HCT116 (cell line): ENCODE measurements around the gene CAGE1. TPM values are rescaled to one million over a fixed set of nuclear protein-coding genes. Genes with fewer than 3 reads are reported as not detected.

Experiments
- ATAC-seq: fragments of 200-7000 bp; cut with Tn5 transposase; 2 replicates; pipeline ENCODE4 v1.9.1; 2020; ENCODE audit warnings: mild to moderate bottlenecking, moderate library complexity
- BruUV-seq: library from RNA; stranded (reverse); fragments of 400-500 nt; replicated peaks from 2 replicates; lab custom pipeline; 2021; lab: Mats Ljungman, UMichigan
- CTCF ChIA-PET: fragments of 300-600 bp; sonication (Branson Sonifier 250); formaldehyde crosslinking; loops from one replicate; lab custom pipeline; 2021; ENCODE audit warnings: antibody characterized with exemption; lab: Charles Lee
- POLR2A ChIA-PET: fragments of 300-600, 350-600 bp; sonication (Branson Sonifier 250); formaldehyde crosslinking; loops from one replicate; lab custom pipeline; 2021; ENCODE audit warnings: antibody characterized with exemption; lab: Charles Lee
- RAD21 ChIA-PET, 2 experiments: fragments of 300-600 bp; sonication (Branson Sonifier 250); formaldehyde crosslinking; loops; one replicate each; lab custom pipeline; 2023; ENCODE audit warnings: low total read pairs in 2 of 2; ENCODE audit not compliant: uncharacterized antibody in 2 of 2, unreplicated experiment in 2 of 2, low non-redundant PET in 1 of 2; lab: Charles Lee
- DNase-seq: peaks from one replicate; pipeline ENCODE4 v3.0.0-alpha.2; 2010; ENCODE audit warnings: low read depth, low spot score
- H2AFZ ChIP-seq: fragments of 200-600 bp; shearing (Covaris generic), sonication (generic); 2 replicates; pipeline ENCODE4 v1.6.1; 2017; ENCODE audit warnings: low read depth, mixed run types, mixed read lengths, antibody characterized with exemption, low read length; ENCODE audit not compliant: poor library complexity, severe bottlenecking
- H3K27ac ChIP-seq: 2 replicates; pipeline ENCODE4 v1.5.1; 2012; ENCODE audit warnings: low read depth, low read length
- H3K27me3 ChIP-seq: fragments of 200-600 bp; sonication (generic); 2 replicates; pipeline ENCODE4 v1.6.1; 2016; ENCODE audit warnings: mixed run types, low read length, mixed read lengths; ENCODE audit not compliant: insufficient read depth
- H3K36me3 ChIP-seq, 2 experiments: fragments of 200-500 bp in 1 of 2; fragments of 200-600 bp in 1 of 2; sonication (Bioruptor generic) in 1 of 2; sonication (generic) in 1 of 2; 2 replicates each; pipeline versions ENCODE4 v1.5.1 to v1.6.1; 2014 to 2016; ENCODE audit warnings: low read length in 2 of 2, inconsistent platforms in 1 of 2, mixed read lengths in 1 of 2, mixed run types in 1 of 2; ENCODE audit not compliant: insufficient read depth in 2 of 2, control insufficient read depth in 1 of 2
- H3K4me1 ChIP-seq, 2 experiments: fragments of 200-600 bp in 1 of 2; sonication (generic) in 1 of 2; 2 replicates each; pipeline versions ENCODE4 v1.5.1 to v1.6.1; 2012 to 2017; ENCODE audit warnings: low read length in 2 of 2, inconsistent platforms in 1 of 2, mild to moderate bottlenecking in 1 of 2, mixed read lengths in 1 of 2, mixed run types in 1 of 2, moderate library complexity in 1 of 2; ENCODE audit not compliant: insufficient read depth in 2 of 2, control insufficient read depth in 1 of 2
- H3K4me2 ChIP-seq: fragments of 200-600 bp; sonication (generic); 2 replicates; pipeline ENCODE4 v1.6.1; 2017; ENCODE audit warnings: mixed run types, low read length, mixed read lengths
- H3K4me3 ChIP-seq, 2 experiments: fragments of 200-600 bp in 1 of 2; sonication (generic) in 1 of 2; replicated peaks in 1 of 2; 2 replicates each; pipeline ENCODE4 v1.5.1; 2011 to 2016; ENCODE audit warnings: low read length in 2 of 2, control low read depth in 1 of 2, low read depth in 1 of 2, mild to moderate bottlenecking in 1 of 2, mixed read lengths in 1 of 2, mixed run types in 1 of 2
- H3K79me2 ChIP-seq: fragments of 200-600 bp; sonication (generic); 2 replicates; pipeline ENCODE4 v1.6.1; 2017; ENCODE audit warnings: mild to moderate bottlenecking, mixed run types, low read length, moderate library complexity, mixed read lengths; ENCODE audit not compliant: insufficient read depth
- H3K9ac ChIP-seq: fragments of 200-600 bp; sonication (generic); 2 replicates; pipeline ENCODE4 v1.6.1; 2016; ENCODE audit warnings: low read length, mixed read lengths
- H3K9me2 ChIP-seq: fragments of 200-600 bp; sonication (generic), shearing (Covaris generic); 2 replicates; pipeline ENCODE4 v1.6.1; 2017; ENCODE audit warnings: mixed run types, mild to moderate bottlenecking, moderate library complexity; ENCODE audit not compliant: insufficient read depth
- H3K9me3 ChIP-seq, 2 experiments: fragments of 200-500 bp in 1 of 2; fragments of 200-600 bp in 1 of 2; sonication (Bioruptor generic) in 1 of 2; sonication (generic) in 1 of 2; 2 replicates each; pipeline ENCODE4 v1.6.1; 2014 to 2017; ENCODE audit warnings: low read length in 2 of 2, mixed read lengths in 2 of 2, inconsistent platforms in 1 of 2, low read depth in 1 of 2, mild to moderate bottlenecking in 1 of 2, mixed run types in 1 of 2, moderate library complexity in 1 of 2; ENCODE audit not compliant: control insufficient read depth in 1 of 2, insufficient read depth in 1 of 2
- H4K20me1 ChIP-seq: fragments of 200-600 bp; sonication (generic), shearing (Covaris generic); 2 replicates; pipeline ENCODE4 v1.6.1; 2017; ENCODE audit warnings: mixed run types, mild to moderate bottlenecking, moderate library complexity; ENCODE audit not compliant: insufficient read depth
- CBX3 ChIP-seq: IDR thresholded peaks from 2 replicates; pipeline ENCODE4 v1.6.1; 2012; ENCODE audit warnings: low read depth
- EGR1 ChIP-seq: IDR thresholded peaks from 2 replicates; pipeline ENCODE4 v1.6.1; 2012; ENCODE audit warnings: low read depth
- ELF1 ChIP-seq: IDR thresholded peaks from 2 replicates; pipeline ENCODE4 v1.6.1; 2012; ENCODE audit warnings: low read depth, borderline replicate concordance
- EZH2phosphoT487 ChIP-seq: fragments of 200-600 bp; IDR thresholded peaks from 2 replicates; pipeline ENCODE4 v1.6.1; 2018; ENCODE audit warnings: antibody characterized with exemption, borderline replicate concordance
- FOSL1 ChIP-seq: IDR thresholded peaks from 2 replicates; pipeline ENCODE4 v1.6.1; 2012; ENCODE audit warnings: low read depth
- JUND ChIP-seq: IDR thresholded peaks from 2 replicates; pipeline ENCODE4 v1.6.1; 2012
- POLR2A ChIP-seq: IDR thresholded peaks from 2 replicates; pipeline ENCODE4 v1.7.0; 2011; ENCODE audit warnings: borderline replicate concordance; ENCODE audit not compliant: insufficient read depth, insufficient read length; ENCODE audit errors: extremely low read depth
- POLR2AphosphoS5 ChIP-seq: IDR thresholded peaks from 2 replicates; pipeline ENCODE4 v1.6.1; 2011; ENCODE audit warnings: mild to moderate bottlenecking, low read depth, low read length, moderate library complexity
- RAD21 ChIP-seq: IDR thresholded peaks from 2 replicates; pipeline ENCODE4 v1.6.1; 2012; ENCODE audit warnings: low read depth, mild to moderate bottlenecking
- SIN3A ChIP-seq: IDR thresholded peaks from 2 replicates; pipeline ENCODE4 v1.6.1; 2012; ENCODE audit warnings: low read depth
- SP1 ChIP-seq: IDR thresholded peaks from 2 replicates; pipeline ENCODE4 v1.6.1; 2012; ENCODE audit warnings: low read depth
- SRF ChIP-seq: IDR thresholded peaks from 2 replicates; pipeline ENCODE4 v1.6.1; 2012; ENCODE audit warnings: low read depth
- TCF7L2 ChIP-seq: IDR thresholded peaks from 2 replicates; pipeline ENCODE4 v1.7.0; 2011; ENCODE audit warnings: borderline replicate concordance, inconsistent platforms; ENCODE audit not compliant: insufficient read depth, insufficient read length; ENCODE audit errors: extremely low read depth
- YY1 ChIP-seq: IDR thresholded peaks from 2 replicates; pipeline ENCODE4 v1.6.1; 2011; ENCODE audit warnings: low read length, low read depth, moderate library complexity, mild to moderate bottlenecking; ENCODE audit not compliant: insufficient replicate concordance; ENCODE audit errors: extremely low read depth
- ZBTB33 ChIP-seq: IDR thresholded peaks from 2 replicates; pipeline ENCODE4 v1.6.1; 2011; ENCODE audit warnings: mild to moderate bottlenecking, low read length, moderate library complexity; ENCODE audit not compliant: insufficient replicate concordance; ENCODE audit errors: extremely low read depth
- ZFX ChIP-seq: fragments of 450-650 bp; IDR thresholded peaks from 2 replicates; pipeline ENCODE4 v1.6.1; 2017
- ZNF274 ChIP-seq: fragments of 200-500 bp; sonication (Bioruptor generic); IDR thresholded peaks from 2 replicates; pipeline ENCODE4 v1.6.1; 2014; ENCODE audit warnings: mild to moderate bottlenecking, low read depth, low read length, inconsistent platforms
- intact Hi-C: fragments of 100-400 bp; cut with micrococcal nuclease; formaldehyde crosslinking; loops from 2 replicates; pipeline ENCODE4 v1.10.0; 2022
- total RNA-seq: library from RNA; stranded (reverse); gene quantifications from one replicate; pipeline ENCODE4 v1.2.1, GENCODE V29; 2021; ENCODE audit not compliant: unreplicated experiment
- TF ChIP-seq, protein P1 (sequence below): IDR thresholded peaks from 2 replicates; pipeline ENCODE4 v1.6.1; 2012
- TF ChIP-seq, protein P2 (sequence below), 3 experiments: fragments of 200-600 bp in 1 of 3; sonication (generic) in 1 of 3; IDR thresholded peaks in 2 of 3; conservative IDR thresholded peaks in 1 of 3; 2 replicates each; pipeline ENCODE4 v1.5.1; 2012 to 2017; ENCODE audit warnings: low read depth in 2 of 3, low read length in 2 of 3, antibody characterized with exemption in 1 of 3, borderline replicate concordance in 1 of 3, control low read depth in 1 of 3, mild to moderate bottlenecking in 1 of 3, mixed read lengths in 1 of 3, mixed run types in 1 of 3, moderate library complexity in 1 of 3; ENCODE audit not compliant: insufficient read depth in 1 of 3
- TF ChIP-seq, protein P3 (sequence below): IDR thresholded peaks from 2 replicates; pipeline ENCODE4 v1.6.1; 2012

Gene CAGE1
- total RNA-seq, 1 experiment from 2014 or later = 0.20 TPM

GRCh38 chr6:7325750-7326149 is 63.8 kb downstream of the CAGE1 start (continued):
- TF ChIP-seq EZH2phosphoT487 (no peak), EGR1 (no peak), ELF1 (no peak), SIN3A (no peak), FOSL1 (no peak)

GRCh38 chr6:7324520-7324919 is 65.0 kb downstream of the CAGE1 start:
- intact Hi-C loops = no loop called here
- no peak overlapping the region for H3K27ac ChIP-seq
- no peak overlapping the region for H3K9ac ChIP-seq
- H4K20me1 ChIP-seq = no peaks in the 10 kb centered on the region
- POLR2A ChIA-PET = interaction anchor here (1.5 kb wide), 1 partner anchor 15 kb away, joined by 3 read pairs; no protein-coding TSS in a partner anchor
- CTCF ChIA-PET = interaction anchor here (1.2 kb wide), 1 partner anchor 15 kb away, joined by 3 read pairs; no protein-coding TSS in a partner anchor
- no peaks in the 10 kb centered on the region for H3K79me2 ChIP-seq
- H3K4me2 ChIP-seq = no peak overlapping the region
- RAD21 ChIA-PET = no interaction called here
- no peak for DNase-seq
- no peaks in the 10 kb centered on the region for H3K9me2 ChIP-seq
- H3K4me3 ChIP-seq = no peak overlapping the region
- no TSS peak for BruUV-seq
- no peaks in the 10 kb centered on the region for H3K27me3 ChIP-seq
- ATAC-seq = no peak
- H3K4me1 ChIP-seq = no peaks in the 10 kb centered on the region
- TF ChIP-seq TCF7L2 (no peak), ZFX (no peak), FOSL1 (no peak), ZBTB33 (no peak), CBX3 (no peak), EGR1 (no peak), SP1 (no peak), SRF (no peak), EZH2phosphoT487 (no peak), ELF1 (no peak), RAD21 (no peak), POLR2AphosphoS5 (no peak), ZNF274 (no peak), SIN3A (no peak), JUND (no peak), POLR2A (no peak), YY1 (no peak)
- TF ChIP-seq, protein P1, sequence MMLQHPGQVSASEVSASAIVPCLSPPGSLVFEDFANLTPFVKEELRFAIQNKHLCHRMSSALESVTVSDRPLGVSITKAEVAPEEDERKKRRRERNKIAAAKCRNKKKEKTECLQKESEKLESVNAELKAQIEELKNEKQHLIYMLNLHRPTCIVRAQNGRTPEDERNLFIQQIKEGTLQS = no peak
- TF ChIP-seq, protein P2, sequence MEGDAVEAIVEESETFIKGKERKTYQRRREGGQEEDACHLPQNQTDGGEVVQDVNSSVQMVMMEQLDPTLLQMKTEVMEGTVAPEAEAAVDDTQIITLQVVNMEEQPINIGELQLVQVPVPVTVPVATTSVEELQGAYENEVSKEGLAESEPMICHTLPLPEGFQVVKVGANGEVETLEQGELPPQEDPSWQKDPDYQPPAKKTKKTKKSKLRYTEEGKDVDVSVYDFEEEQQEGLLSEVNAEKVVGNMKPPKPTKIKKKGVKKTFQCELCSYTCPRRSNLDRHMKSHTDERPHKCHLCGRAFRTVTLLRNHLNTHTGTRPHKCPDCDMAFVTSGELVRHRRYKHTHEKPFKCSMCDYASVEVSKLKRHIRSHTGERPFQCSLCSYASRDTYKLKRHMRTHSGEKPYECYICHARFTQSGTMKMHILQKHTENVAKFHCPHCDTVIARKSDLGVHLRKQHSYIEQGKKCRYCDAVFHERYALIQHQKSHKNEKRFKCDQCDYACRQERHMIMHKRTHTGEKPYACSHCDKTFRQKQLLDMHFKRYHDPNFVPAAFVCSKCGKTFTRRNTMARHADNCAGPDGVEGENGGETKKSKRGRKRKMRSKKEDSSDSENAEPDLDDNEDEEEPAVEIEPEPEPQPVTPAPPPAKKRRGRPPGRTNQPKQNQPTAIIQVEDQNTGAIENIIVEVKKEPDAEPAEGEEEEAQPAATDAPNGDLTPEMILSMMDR (IDR thresholded peaks at IDR 0.05 in 2 of 3, conservative IDR thresholded peaks at IDR 0.05 in 1 of 3; ENCODE audit: borderline replicate concordance in 1 of 3, insufficient read depth in 1 of 3, low read depth in 2 of 3, low read length in 2 of 3) = no peak
- TF ChIP-seq, protein P3, sequence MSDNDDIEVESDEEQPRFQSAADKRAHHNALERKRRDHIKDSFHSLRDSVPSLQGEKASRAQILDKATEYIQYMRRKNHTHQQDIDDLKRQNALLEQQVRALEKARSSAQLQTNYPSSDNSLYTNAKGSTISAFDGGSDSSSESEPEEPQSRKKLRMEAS = no peak
- H3K36me3 ChIP-seq = no peaks in the 10 kb centered on the region
- H2AFZ ChIP-seq = no peak overlapping the region
- no peaks in the 10 kb centered on the region for H3K9me3 ChIP-seq
